HEK293 (cell line): ENCODE measurements around the gene UBR7.

Source experiments
- AEBP2 ChIP-seq: fragments of 450-650 bp; formaldehyde crosslinking; IDR thresholded peaks from 2 replicates; pipeline ENCODE4 v1.5.1; 2016; ENCODE audit warnings: missing biosample characterization, missing genetic modification characterization, borderline replicate concordance
- BCL11B ChIP-seq: fragments of 450-650 bp; formaldehyde crosslinking; IDR thresholded peaks from 2 replicates; pipeline ENCODE4 v1.5.1; 2016; ENCODE audit warnings: low read depth, missing biosample characterization, missing genetic modification characterization
- EGR2 ChIP-seq: fragments of 450-650 bp; formaldehyde crosslinking; IDR thresholded peaks from 2 replicates; pipeline ENCODE4 v1.5.1; 2016; ENCODE audit warnings: low read depth, missing biosample characterization, missing genetic modification characterization
- ELK4 ChIP-seq: IDR thresholded peaks from 2 replicates; pipeline ENCODE4 v1.6.1; 2011; ENCODE audit warnings: mild to moderate bottlenecking, low read depth, low read length, borderline replicate concordance
- IKZF3 ChIP-seq: fragments of 450-650 bp; IDR thresholded peaks from 2 replicates; pipeline ENCODE4 v1.5.0; 2018; ENCODE audit warnings: missing biosample characterization, mild to moderate bottlenecking, missing genetic modification characterization, moderate library complexity
- KLF16 ChIP-seq: fragments of 450-650 bp; formaldehyde crosslinking; IDR thresholded peaks from 2 replicates; pipeline ENCODE4 v1.5.1; 2017; ENCODE audit warnings: missing biosample characterization, missing genetic modification characterization
- PRDM2 ChIP-seq: fragments of 450-650 bp; formaldehyde crosslinking; IDR thresholded peaks from 2 replicates; pipeline ENCODE4 v1.5.1; 2016; ENCODE audit warnings: missing biosample characterization, missing genetic modification characterization, borderline replicate concordance
- SALL2 ChIP-seq: fragments of 450-650 bp; formaldehyde crosslinking; IDR thresholded peaks from 2 replicates; pipeline ENCODE4 v1.5.0; 2017; ENCODE audit warnings: missing biosample characterization, mild to moderate bottlenecking, missing genetic modification characterization, borderline replicate concordance
- SP3 ChIP-seq: fragments of 450-650 bp; formaldehyde crosslinking; IDR thresholded peaks from 2 replicates; pipeline ENCODE4 v1.5.1; 2016; ENCODE audit warnings: missing biosample characterization, missing genetic modification characterization
- YY1 ChIP-seq: fragments of 450-650 bp; formaldehyde crosslinking; IDR thresholded peaks from 2 replicates; pipeline ENCODE4 v1.5.1; 2018; ENCODE audit warnings: missing biosample characterization, missing genetic modification characterization
- ZFP37 ChIP-seq: fragments of 450-650 bp; formaldehyde crosslinking; IDR thresholded peaks from 2 replicates; pipeline ENCODE4 v1.5.1; 2016; ENCODE audit warnings: missing biosample characterization, missing genetic modification characterization
- ZNF10 ChIP-seq: fragments of 450-650 bp; formaldehyde crosslinking; IDR thresholded peaks from 2 replicates; pipeline ENCODE4 v1.5.1; 2017; ENCODE audit warnings: missing biosample characterization, missing genetic modification characterization
- ZNF140 ChIP-seq: fragments of 450-650 bp; formaldehyde crosslinking; IDR thresholded peaks from 2 replicates; pipeline ENCODE4 v1.5.1; 2016; ENCODE audit warnings: missing biosample characterization, missing genetic modification characterization
- ZNF16 ChIP-seq: fragments of 450-650 bp; formaldehyde crosslinking; IDR thresholded peaks from 2 replicates; pipeline ENCODE4 v1.5.1; 2016; ENCODE audit warnings: low read depth, missing biosample characterization, missing genetic modification characterization
- ZNF174 ChIP-seq: fragments of 450-650 bp; formaldehyde crosslinking; IDR thresholded peaks from 2 replicates; pipeline ENCODE4 v1.5.0; 2017; ENCODE audit warnings: missing biosample characterization, mild to moderate bottlenecking, missing genetic modification characterization
- ZNF18 ChIP-seq: fragments of 450-650 bp; formaldehyde crosslinking; IDR thresholded peaks from 2 replicates; pipeline ENCODE4 v1.5.1; 2016; ENCODE audit warnings: missing biosample characterization, missing genetic modification characterization
- ZNF184 ChIP-seq: fragments of 450-650 bp; IDR thresholded peaks from 2 replicates; pipeline ENCODE4 v1.5.1; 2018; ENCODE audit warnings: missing biosample characterization, mild to moderate bottlenecking, missing genetic modification characterization
- ZNF239 ChIP-seq: fragments of 450-650 bp; formaldehyde crosslinking; IDR thresholded peaks from 2 replicates; pipeline ENCODE4 v1.5.1; 2016; ENCODE audit warnings: missing biosample characterization, missing genetic modification characterization
- ZNF324 ChIP-seq: fragments of 450-650 bp; formaldehyde crosslinking; IDR thresholded peaks from 2 replicates; pipeline ENCODE4 v1.5.1; 2016; ENCODE audit warnings: missing biosample characterization, missing genetic modification characterization
- ZNF362 ChIP-seq: fragments of 450-650 bp; formaldehyde crosslinking; IDR thresholded peaks from 2 replicates; pipeline ENCODE4 v1.5.1; 2016; ENCODE audit warnings: missing biosample characterization, missing genetic modification characterization
- ZNF394 ChIP-seq: fragments of 450-650 bp; formaldehyde crosslinking; IDR thresholded peaks from 2 replicates; pipeline ENCODE4 v1.5.1; 2016; ENCODE audit warnings: missing biosample characterization, missing genetic modification characterization, mild to moderate bottlenecking, moderate library complexity, borderline replicate concordance
- ZNF433 ChIP-seq: fragments of 450-650 bp; formaldehyde crosslinking; IDR thresholded peaks from 2 replicates; pipeline ENCODE4 v1.5.1; 2016; ENCODE audit warnings: missing biosample characterization, missing genetic modification characterization, low read depth
- ZNF48 ChIP-seq: fragments of 450-650 bp; formaldehyde crosslinking; IDR thresholded peaks from 2 replicates; pipeline ENCODE4 v1.5.1; 2016; ENCODE audit warnings: missing biosample characterization, missing genetic modification characterization
- ZNF514 ChIP-seq: fragments of 450-650 bp; formaldehyde crosslinking; IDR thresholded peaks from 2 replicates; pipeline ENCODE4 v1.5.1; 2016; ENCODE audit warnings: missing biosample characterization, missing genetic modification characterization
- ZNF600 ChIP-seq: fragments of 450-650 bp; formaldehyde crosslinking; IDR thresholded peaks from 2 replicates; pipeline ENCODE4 v1.5.1; 2016; ENCODE audit warnings: missing biosample characterization, missing genetic modification characterization
- ZNF701 ChIP-seq: fragments of 450-650 bp; formaldehyde crosslinking; IDR thresholded peaks from 2 replicates; pipeline ENCODE4 v1.5.1; 2016; ENCODE audit warnings: missing biosample characterization, missing genetic modification characterization
- ZNF76 ChIP-seq: fragments of 450-650 bp; formaldehyde crosslinking; IDR thresholded peaks from 2 replicates; pipeline ENCODE4; 2016; ENCODE audit warnings: low read depth, missing biosample characterization, missing genetic modification characterization, borderline replicate concordance
- ZNF785 ChIP-seq: fragments of 450-650 bp; formaldehyde crosslinking; IDR thresholded peaks from 2 replicates; pipeline ENCODE4 v1.5.1; 2016; ENCODE audit warnings: missing biosample characterization, missing genetic modification characterization
- ZNF830 ChIP-seq: fragments of 450-650 bp; IDR thresholded peaks from 2 replicates; pipeline ENCODE4 v1.5.0; 2018; ENCODE audit warnings: missing biosample characterization, missing genetic modification characterization, low read depth, mild to moderate bottlenecking, moderate library complexity

The UBR7 gene

GRCh38 chr14:93206793-93207467 lies at the start of gene UBR7, which contains the start of gene GON7 (continued):
- TF ChIP-seq EGR2 (tag by site-specific recombination) (peak; percentile 70), ZNF701 (tag by site-specific recombination) (no peak), SP3 (peak; percentile 96), SALL2 (tag by site-specific recombination) (no peak), ZNF184 (0 out of 2 replicates have a peak, but pooled peaks have one; percentile 12), ZNF324 (tag by site-specific recombination) (peak; percentile 51; the same call in 1 of the 2 replicates), ZNF18 (no peak), ZNF600 (tag by site-specific recombination) (peak; percentile 99), ZNF76 (peak; percentile 36; the same call in 1 of the 2 replicates), ZNF174 (tag by site-specific recombination) (no peak), ZNF239 (tag by site-specific recombination) (no peak), ZNF48 (tag by site-specific recombination) (no peak), ZNF362 (no peak), PRDM2 (tag by site-specific recombination) (no peak), ZNF514 (no peak), ZNF140 (tag by site-specific recombination) (no peak), ZNF830 (tag by site-specific recombination) (no peak), ZNF10 (0 out of 2 replicates have a peak, but pooled peaks have one; percentile 9), ZNF785 (tag by site-specific recombination) (no peak), ZNF16 (tag by site-specific recombination) (no peak), KLF16 (tag by site-specific recombination) (peak; percentile 77; the same call in 1 of the 2 replicates), ZNF433 (no peak), YY1 (tag by site-specific recombination) (peak; percentile 52; the same call in 1 of the 2 replicates), ELK4 (peak; percentile 77; the same call in 1 of the 2 replicates), ZNF394 (tag by site-specific recombination) (peak; percentile 33; the same call in 1 of the 2 replicates), AEBP2 (no peak), BCL11B (no peak), IKZF3 (tag by site-specific recombination) (peak; percentile 100), ZFP37 (no peak)
